ENCODE results near the gene NAT14. TPM values are rescaled to one million over a fixed set of nuclear protein-coding genes. Genes with fewer than 3 reads are reported as not detected.

The NAT14 gene
- total and polyA plus RNA-seq, 2 experiments from 2014 or later, result 56.5 to 138 TPM

DNA sequence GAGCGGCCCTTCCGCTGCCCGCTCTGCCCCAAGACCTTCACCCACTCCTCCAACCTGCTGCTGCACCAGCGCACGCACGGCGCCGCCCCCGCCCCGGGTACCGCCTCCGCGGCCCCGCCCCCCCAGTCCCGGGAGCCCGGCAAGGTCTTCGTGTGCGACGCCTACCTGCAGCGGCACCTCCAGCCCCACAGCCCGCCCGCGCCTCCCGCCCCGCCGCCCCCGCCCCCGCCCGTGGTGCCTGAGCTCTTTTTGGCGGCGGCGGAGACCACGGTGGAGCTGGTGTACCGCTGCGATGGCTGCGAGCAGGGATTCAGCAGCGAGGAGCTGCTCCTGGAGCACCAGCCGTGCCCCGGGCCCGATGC lies 3.2 kb upstream of the NAT14 start:
- TF ChIP-seq CTCF (IDR thresholded peaks at IDR 0.05; ENCODE audit: low read depth, low read length), result no peak
- H3K27ac ChIP-seq, result no peak overlapping the region
- no peak overlapping the region for H3K4me3 ChIP-seq
- peaks cover 8% of the 10 kb centered on the region for H3K4me1 ChIP-seq (ENCODE audit: low read depth)
- no peaks in the 10 kb centered on the region for H3K27me3 ChIP-seq
- H3K9me3 ChIP-seq (ENCODE audit: low read depth), result no peaks in the 10 kb centered on the region
- DNase-seq (ENCODE audit: low read depth in 1 of 2, low spot score in 1 of 2), result no peak
- peaks cover 2% of the 10 kb centered on the region for H3K36me3 ChIP-seq

- Histone ChIP-seq H3K36me3 (peaks cover 2% of the 10 kb centered on the region), H3K4me3 (no peak overlapping the region), H3K27ac (no peak overlapping the region), H3K27me3 (no peaks in the 10 kb centered on the region), H3K4me1 (ENCODE audit: low read depth) (peaks cover 14% of the 10 kb centered on the region), H3K9me3 (ENCODE audit: low read depth) (no peaks in the 10 kb centered on the region)
- DNase-seq (ENCODE audit: low read depth in 1 of 2, low spot score in 1 of 2), result no peak
- TF ChIP-seq CTCF (IDR thresholded peaks at IDR 0.05; ENCODE audit: low read depth, low read length), result no peak
Observed at GRCh38 chr19:55482156-55482961, 2.6 kb upstream of the NAT14 start.

GRCh38 chr19:55482967-55483705 lies 1.9 kb upstream of the NAT14 start:
- Histone ChIP-seq H3K27me3 (no peaks in the 10 kb centered on the region), H3K4me3 (no peak overlapping the region), H3K27ac (no peak overlapping the region), H3K4me1 (ENCODE audit: low read depth) (peaks cover 19% of the 10 kb centered on the region), H3K9me3 (ENCODE audit: low read depth) (no peaks in the 10 kb centered on the region), H3K36me3 (peaks cover 2% of the 10 kb centered on the region)
- no peak for TF ChIP-seq CTCF (IDR thresholded peaks at IDR 0.05; ENCODE audit: low read depth, low read length)
- no peak for DNase-seq (ENCODE audit: low read depth in 1 of 2, low spot score in 1 of 2)

DNA sequence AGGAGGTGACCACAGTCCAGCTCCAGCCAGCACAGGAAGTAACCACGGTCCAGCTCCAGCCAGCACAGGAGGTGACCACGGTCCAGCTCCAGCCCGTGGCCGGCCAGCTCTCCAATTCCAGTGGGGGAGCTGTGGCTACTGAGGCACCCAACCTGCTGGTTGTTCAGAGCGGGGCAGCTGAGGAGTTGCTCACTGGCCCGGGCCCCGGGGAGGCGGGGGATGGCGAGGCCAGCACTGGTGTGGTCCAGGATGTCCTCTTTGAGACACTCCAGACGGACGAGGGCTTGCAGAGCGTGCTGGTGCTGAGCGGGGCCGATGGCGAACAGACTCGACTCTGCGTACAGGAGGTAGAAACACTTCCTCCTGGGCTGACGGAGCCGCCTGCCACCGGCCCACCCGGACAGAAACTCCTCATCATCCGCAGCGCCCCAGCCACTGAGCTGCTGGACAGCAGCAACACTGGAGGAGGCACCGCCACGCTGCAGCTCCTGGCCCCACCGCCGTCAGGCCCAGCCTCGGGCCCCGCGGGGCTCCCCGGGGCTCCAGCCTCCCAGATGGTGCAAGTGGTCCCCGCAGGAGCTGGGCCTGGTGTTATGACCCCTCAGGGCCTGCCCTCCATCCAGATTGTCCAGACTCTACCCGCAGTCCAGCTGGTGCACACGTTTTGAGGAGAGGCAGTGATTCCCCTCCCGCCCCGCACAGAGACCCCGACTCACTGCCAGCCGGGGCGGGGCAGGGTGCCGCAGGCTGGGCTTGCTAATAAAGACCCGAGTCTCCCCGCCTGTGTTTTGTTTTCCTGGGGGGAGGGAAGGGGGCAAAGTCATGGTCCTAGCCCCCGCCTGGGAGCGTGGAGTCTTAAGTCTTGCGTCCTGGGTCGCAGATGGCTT lies 1.0 kb upstream of the NAT14 start:
- Histone ChIP-seq H3K27ac (no peak overlapping the region), H3K36me3 (peaks cover 2% of the 10 kb centered on the region), H3K4me1 (ENCODE audit: low read depth) (peaks cover 23% of the 10 kb centered on the region), H3K27me3 (no peaks in the 10 kb centered on the region), H3K4me3 (peak overlapping the region; percentile 87), H3K9me3 (ENCODE audit: low read depth) (no peaks in the 10 kb centered on the region)
- no peak for TF ChIP-seq CTCF (IDR thresholded peaks at IDR 0.05; ENCODE audit: low read depth, low read length)
- DNase-seq (ENCODE audit: low read depth in 1 of 2, low spot score in 1 of 2), result no peak

DNA sequence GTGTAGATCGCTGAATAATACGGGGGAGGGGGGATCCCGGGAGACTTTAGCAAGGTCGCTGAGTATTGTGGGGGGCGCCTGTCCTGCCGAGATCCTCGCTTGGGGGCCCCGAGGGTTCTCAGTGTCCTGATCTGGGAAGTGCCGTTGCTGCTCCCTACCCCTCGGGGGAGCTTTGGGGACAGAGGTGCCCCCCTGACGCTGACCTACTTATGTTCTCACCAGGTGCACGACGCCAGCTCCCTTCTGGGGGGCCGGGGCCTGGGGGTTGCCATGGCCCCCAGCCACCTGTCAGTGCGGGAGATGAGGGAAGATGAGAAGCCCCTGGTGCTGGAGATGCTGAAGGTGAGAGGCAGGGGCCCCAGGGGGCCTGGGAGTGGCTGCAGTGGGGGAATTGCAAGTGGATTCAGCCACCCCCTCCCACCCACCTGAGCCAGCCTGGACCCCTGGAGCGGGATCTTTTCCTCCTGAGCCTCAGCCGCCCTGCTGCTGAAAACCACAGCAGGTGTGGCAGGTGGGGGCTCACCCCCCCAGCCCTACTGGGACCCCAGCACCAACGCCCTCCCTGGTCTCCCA lies 537 bp downstream of the NAT14 start:
- no peaks in the 10 kb centered on the region for H3K9me3 ChIP-seq (ENCODE audit: low read depth)
- TF ChIP-seq CTCF (IDR thresholded peaks at IDR 0.05; ENCODE audit: low read depth, low read length), result no peak
- peaks cover 2% of the 10 kb centered on the region for H3K36me3 ChIP-seq
- peaks cover 23% of the 10 kb centered on the region for H3K4me1 ChIP-seq (ENCODE audit: low read depth)
- H3K27ac ChIP-seq, result peak overlapping the region; percentile 67
- DNase-seq (ENCODE audit: low read depth in 1 of 2, low spot score in 1 of 2), result no peak
- peak overlapping the region; percentile 87 for H3K4me3 ChIP-seq
- H3K27me3 ChIP-seq, result no peaks in the 10 kb centered on the region
